A673 (cell line): Measurements from ENCODE around the gene MACC1. TPM values are rescaled to one million over a fixed set of nuclear protein-coding genes. Genes with fewer than 3 reads are reported as not detected.

Experiments
- BruUV-seq: library from RNA; stranded (reverse); fragments of 400-500 nt; replicated peaks from 2 replicates; lab custom pipeline; 2021; lab: Mats Ljungman, UMichigan
- CTCF ChIA-PET: fragments of 300-600 bp; sonication (Branson Sonifier 250); formaldehyde crosslinking; loops from one replicate; lab custom pipeline; 2022; ENCODE audit warnings: antibody characterized with exemption; lab: Charles Lee
- POLR2A ChIA-PET: fragments of 300-600 bp; sonication (Branson Sonifier 250); formaldehyde crosslinking; loops from one replicate; lab custom pipeline; 2022; ENCODE audit warnings: antibody characterized with exemption; ENCODE audit not compliant: low non-redundant PET; lab: Charles Lee
- DNase-seq: peaks from one replicate; pipeline ENCODE4 v3.0.0-alpha.2; 2015; ENCODE audit warnings: low spot score
- H3K27ac ChIP-seq: fragments of 200-600 bp; sonication (generic); 2 replicates; pipeline ENCODE4 v1.5.1; 2016; ENCODE audit warnings: mixed run types, low read depth, mild to moderate bottlenecking, mixed read lengths, antibody characterized with exemption, low read length; ENCODE audit not compliant: poor library complexity, severe bottlenecking
- H3K27me3 ChIP-seq: fragments of 200-600 bp; sonication (generic); replicated peaks from 2 replicates; pipeline ENCODE4 v1.6.1; 2017; ENCODE audit warnings: mixed run types, low read depth, mild to moderate bottlenecking, mixed read lengths, antibody characterized with exemption, low read length; ENCODE audit not compliant: insufficient read depth, poor library complexity
- H3K36me3 ChIP-seq: fragments of 200-600 bp; sonication (generic); 2 replicates; pipeline ENCODE4 v1.6.1; 2016; ENCODE audit warnings: mixed run types, mild to moderate bottlenecking, mixed read lengths, antibody characterized with exemption, low read length; ENCODE audit not compliant: insufficient read depth, poor library complexity, severe bottlenecking
- H3K4me1 ChIP-seq: fragments of 200-600 bp; sonication (generic); 2 replicates; pipeline ENCODE4 v1.6.1; 2017; ENCODE audit warnings: mixed run types, mild to moderate bottlenecking, mixed read lengths, antibody characterized with exemption, low read length; ENCODE audit not compliant: insufficient read depth, poor library complexity, severe bottlenecking
- H3K4me3 ChIP-seq: fragments of 200-600 bp; sonication (generic); 2 replicates; pipeline ENCODE4 v1.5.1; 2016; ENCODE audit warnings: low read depth, mixed run types, mild to moderate bottlenecking, mixed read lengths, low read length; ENCODE audit not compliant: poor library complexity, severe bottlenecking
- H3K9me3 ChIP-seq: fragments of 200-600 bp; sonication (generic); 2 replicates; pipeline ENCODE4 v1.6.1; 2016; ENCODE audit warnings: mixed run types, low read depth, mild to moderate bottlenecking, mixed read lengths, antibody characterized with exemption, low read length; ENCODE audit not compliant: poor library complexity, severe bottlenecking
- CTCF ChIP-seq: fragments of 300-800, 200-600 bp; sonication (generic); conservative IDR thresholded peaks from 2 replicates; pipeline ENCODE4 v1.5.1; 2017; ENCODE audit warnings: low read depth, mild to moderate bottlenecking, antibody characterized with exemption, low read length, moderate library complexity, mixed read lengths
- EZH2 ChIP-seq: fragments of 200-600 bp; sonication (generic); IDR thresholded peaks from 2 replicates; pipeline ENCODE4 v1.6.1; 2017; ENCODE audit warnings: borderline replicate concordance, low read depth, mild to moderate bottlenecking, mixed read lengths, antibody characterized with exemption, low read length; ENCODE audit not compliant: poor library complexity, severe bottlenecking
- intact Hi-C: fragments of 100-400 bp; cut with micrococcal nuclease; formaldehyde crosslinking; loops from one replicate; pipeline ENCODE4 v1.10.0; 2022; ENCODE audit not compliant: unreplicated experiment
- total RNA-seq: library from RNA; stranded (reverse); gene quantifications from 2 replicates; pipeline ENCODE4 v1.2.3, GENCODE V29; 2021

MACC1 gene
- total RNA-seq, 1 experiment from 2014 or later = not detected

DNA sequence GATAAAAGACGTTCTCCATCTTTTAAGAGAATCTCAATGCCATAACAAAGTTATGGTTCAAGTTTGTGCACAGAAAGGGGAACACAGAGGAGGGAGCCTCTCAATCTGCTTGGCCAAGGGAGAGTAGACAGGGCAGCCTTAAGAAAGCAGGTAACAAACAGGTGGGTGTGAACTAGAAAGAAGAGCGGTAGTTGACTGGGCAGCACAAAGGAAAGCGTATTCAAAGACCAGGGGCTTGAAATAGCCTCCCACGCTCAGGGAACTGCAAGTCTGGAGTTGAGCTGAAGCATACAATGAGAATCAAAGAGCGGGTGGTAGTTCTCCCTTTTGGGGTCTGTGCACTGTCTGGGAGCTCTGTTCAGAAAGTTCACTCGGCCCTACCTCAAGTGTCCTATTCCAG lies 18.9 kb upstream of the MACC1 start:
- TF ChIP-seq EZH2 = no peak
- no peak for TF ChIP-seq CTCF
- Histone ChIP-seq H3K4me3 (no peak overlapping the region), H3K36me3 (no peaks in the 10 kb centered on the region), H3K27me3 (no peaks in the 10 kb centered on the region), H3K27ac (no peak overlapping the region), H3K9me3 (no peaks in the 10 kb centered on the region), H3K4me1 (peaks cover 3% of the 10 kb centered on the region)
- no TSS peak for BruUV-seq
- intact Hi-C loops = no loop called here
- DNase-seq = no peak
- ChIA-PET POLR2A (no interaction called here), CTCF (no interaction called here)

- no peak for TF ChIP-seq EZH2
- TF ChIP-seq CTCF = no peak
- Histone ChIP-seq H3K36me3 (no peaks in the 10 kb centered on the region), H3K9me3 (no peaks in the 10 kb centered on the region), H3K27me3 (no peaks in the 10 kb centered on the region), H3K4me1 (no peaks in the 10 kb centered on the region), H3K27ac (no peak overlapping the region), H3K4me3 (no peak overlapping the region)
- BruUV-seq = no TSS peak
- ChIA-PET CTCF (no interaction called here), POLR2A (no interaction called here)
- intact Hi-C loops = no loop called here
- no peak for DNase-seq
Observed at GRCh38 chr7:20235288-20235687, 18.1 kb upstream of the MACC1 start.

- H3K9me3 ChIP-seq = no peaks in the 10 kb centered on the region
- TF ChIP-seq CTCF (no peak), EZH2 (no peak)
- no peaks in the 10 kb centered on the region for H3K4me1 ChIP-seq
- BruUV-seq = no TSS peak
- ChIA-PET POLR2A (no interaction called here), CTCF (no interaction called here)
- no peaks in the 10 kb centered on the region for H3K36me3 ChIP-seq
- no peak overlapping the region for H3K27ac ChIP-seq
- no peak for DNase-seq
- intact Hi-C loops = no loop called here
- no peaks in the 10 kb centered on the region for H3K27me3 ChIP-seq
- H3K4me3 ChIP-seq = no peak overlapping the region
Observed at GRCh38 chr7:20233362-20233761, 16.2 kb upstream of the MACC1 start.
